Amniotic epithelial cell (primary cell): Measurements from ENCODE around the gene FAM170B.

Experiments
- DNase-seq: peaks from one replicate; pipeline ENCODE4 v3.0.0-alpha.2; 2010; ENCODE audit warnings: low read depth

FAM170B gene

GRCh38 chr10:49133706-49134248, at the start of gene FAM170B:
Gene FAM170B (minus strand): TSS chr10:49134021. CDS start chr10:49133918, 103 bp downstream.
- DNase-seq: no peak

- DNase-seq: no peak
Observed at GRCh38 chr10:49182776-49183175, 49.0 kb upstream of the FAM170B start.

GRCh38 chr10:49180444-49180860, 46.6 kb upstream of the FAM170B start:
- no peak for DNase-seq

- DNase-seq: no peak
Observed at GRCh38 chr10:49179699-49180443, 46.0 kb upstream of the FAM170B start.

- no peak for DNase-seq
Observed at GRCh38 chr10:49178489-49179471, 45.0 kb upstream of the FAM170B start.

- DNase-seq: peak; percentile 57
Observed at GRCh38 chr10:49177391-49178355, 43.9 kb upstream of the FAM170B start.

GRCh38 chr10:49176310-49177268, 42.8 kb upstream of the FAM170B start:
- no peak for DNase-seq

- no peak for DNase-seq
Observed at GRCh38 chr10:49175587-49176309, 41.9 kb upstream of the FAM170B start.

- no peak for DNase-seq
Observed at GRCh38 chr10:49174926-49175500, 41.2 kb upstream of the FAM170B start.

GRCh38 chr10:49174261-49174925, 40.6 kb upstream of the FAM170B start:
- DNase-seq: no peak

- DNase-seq: no peak
Observed at GRCh38 chr10:49173853-49174252, 40.0 kb upstream of the FAM170B start.

GRCh38 chr10:49173201-49173772, 39.5 kb upstream of the FAM170B start:
- DNase-seq: peak; percentile 10

- no peak for DNase-seq
Observed at GRCh38 chr10:49172777-49173132, 38.9 kb upstream of the FAM170B start.

- DNase-seq: no peak
Observed at GRCh38 chr10:49172061-49172776, 38.4 kb upstream of the FAM170B start.

GRCh38 chr10:49171326-49172060, 37.7 kb upstream of the FAM170B start:
- DNase-seq: no peak

- DNase-seq: no peak
Observed at GRCh38 chr10:49170632-49171325, 37.0 kb upstream of the FAM170B start.
